HepG2 (cell line): ENCODE measurements around the gene SPCS2. TPM values are rescaled to one million over a fixed set of nuclear protein-coding genes. Genes with fewer than 3 reads are reported as not detected.

Source experiments
- ADNP ChIP-seq: sonication (generic); formaldehyde crosslinking; IDR thresholded peaks from 2 replicates; pipeline ENCODE4 v1.4.0; 2020; ENCODE audit warnings: missing genetic modification reagents
- ARID5B ChIP-seq: IDR thresholded peaks from 2 replicates; pipeline ENCODE4 v1.4.0; 2020; ENCODE audit warnings: mild to moderate bottlenecking, missing genetic modification reagents
- EED ChIP-seq: sonication (generic); formaldehyde crosslinking; IDR thresholded peaks from 2 replicates; pipeline ENCODE4 v1.5.0; 2020; ENCODE audit warnings: mild to moderate bottlenecking, missing genetic modification reagents
- ELF1 ChIP-seq: sonication (generic); formaldehyde crosslinking; IDR thresholded peaks from 2 replicates; pipeline ENCODE4 v1.4.0; 2020; ENCODE audit warnings: missing genetic modification reagents
- HMGXB3 ChIP-seq: sonication (generic); formaldehyde crosslinking; IDR thresholded peaks from 2 replicates; pipeline ENCODE4 v1.4.0; 2020; ENCODE audit warnings: missing genetic modification reagents, borderline replicate concordance
- MAFF ChIP-seq: IDR thresholded peaks from 2 replicates; pipeline ENCODE4 v1.6.1; 2011; ENCODE audit warnings: low read depth, low read length, improper control_type of control experiment
- MAFK ChIP-seq, 2 experiments: IDR thresholded peaks in 1 of 2; conservative IDR thresholded peaks in 1 of 2; 2 replicates each; pipeline ENCODE4 v1.6.1; 2011; ENCODE audit warnings: improper control_type of control experiment in 2 of 2, low read length in 2 of 2
- ZBED4 ChIP-seq: sonication (generic); formaldehyde crosslinking; IDR thresholded peaks from 2 replicates; pipeline ENCODE4 v1.4.0; 2020; ENCODE audit warnings: missing genetic modification reagents, borderline replicate concordance
- ZMYM2 ChIP-seq: sonication (generic); formaldehyde crosslinking; IDR thresholded peaks from 2 replicates; pipeline ENCODE4 v1.8.0; 2022; ENCODE audit warnings: mild to moderate bottlenecking, missing genetic modification reagents
- ZNF496 ChIP-seq: sonication (generic); formaldehyde crosslinking; IDR thresholded peaks from 2 replicates; pipeline ENCODE4 v1.8.1; 2023; ENCODE audit warnings: mild to moderate bottlenecking, moderate library complexity, missing genetic modification reagents; ENCODE audit not compliant: insufficient replicate concordance
- ZNF558 ChIP-seq: sonication (generic); formaldehyde crosslinking; IDR thresholded peaks from 2 replicates; pipeline ENCODE4 v1.9.0; 2022; ENCODE audit warnings: mild to moderate bottlenecking, missing genetic modification reagents, borderline replicate concordance
- ZNF572 ChIP-seq: sonication (generic); formaldehyde crosslinking; IDR thresholded peaks from 2 replicates; pipeline ENCODE4 v1.5.1; 2020; ENCODE audit warnings: mild to moderate bottlenecking, missing genetic modification reagents
- ZNF576 ChIP-seq: sonication (generic); formaldehyde crosslinking; IDR thresholded peaks from 2 replicates; pipeline ENCODE4 v1.4.0; 2020; ENCODE audit warnings: mild to moderate bottlenecking, missing genetic modification reagents
- ZNF589 ChIP-seq: sonication (generic); formaldehyde crosslinking; conservative IDR thresholded peaks from 2 replicates; pipeline ENCODE4 v1.8.0; 2022; ENCODE audit warnings: mild to moderate bottlenecking, moderate library complexity, missing genetic modification reagents
- polyA plus RNA-seq, 8 experiments: library from polyadenylated mRNA; depleted of rRNA in 3 of 8; stranded (reverse) in 7 of 8; unstranded in 1 of 8; fragments of >200 nt; fragmentation: Illumina TruSeq in 4 of 8; extraction: Trizol in 4 of 8; gene quantifications; 2 replicates each; pipeline versions ENCODE4 v1.2.1 to v1.2.3, GENCODE V29; 2011 to 2016; ENCODE audit warnings: low read depth in 4 of 8, missing spikeins in 1 of 8, mixed read lengths in 1 of 8; ENCODE audit not compliant: insufficient read depth in 1 of 8
- total RNA-seq, 5 experiments: library from RNA; depleted of rRNA; stranded (reverse); fragments of >200 nt; fragmentation: Illumina TruSeq; extraction: Trizol; gene quantifications; 2 replicates each; pipeline ENCODE4 v1.2.3, GENCODE V29; 2016; ENCODE audit warnings: low read depth in 1 of 5

Gene SPCS2
- total and polyA plus RNA-seq, 2 of the 13 experiments (the other 11 are each of a cell fraction or from before 2014, with no cell fraction given), result 87.3 to 142 TPM

- TF ChIP-seq ZNF496 (CRISPR knock-in tag) (no peak), EED (CRISPR knock-in tag) (peak; percentile 56; the same call in 1 of the 2 replicates), ZNF576 (0 out of 2 replicates have a peak, but pooled peaks have one; percentile 56), ZNF572 (CRISPR knock-in tag) (peak; percentile 84), ARID5B (CRISPR knock-in tag) (peak; percentile 62), MAFF (no peak), ZNF558 (CRISPR knock-in tag) (peak; percentile 97; the same call in 1 of the 2 replicates), ADNP (CRISPR knock-in tag) (no peak), MAFK (conservative IDR thresholded peaks at IDR 0.05 in 1 of 2, IDR thresholded peaks at IDR 0.05 in 1 of 2; ENCODE audit: low read length in 2 of 2) (no peak), HMGXB3 (CRISPR knock-in tag) (peak; percentile 83; the same call in 1 of the 2 replicates), ZBED4 (CRISPR knock-in tag) (no peak; the same call in 1 of the 2 replicates), ZNF589 (no peak), ZMYM2 (CRISPR knock-in tag) (peak; percentile 99), ELF1 (CRISPR knock-in tag) (peak; percentile 77)
These were observed at the start of gene SPCS2, which contains the start of gene XRRA1 (continued) for GRCh38 chr11:74948898-74949752.
